Stimulated activated CD4-positive, alpha-beta T cell treated with anti-CD3 and anti-CD28 coated beads, Interleukin-4, amount 100 ng/mL, for 48 hours (primary cell): Measurements from ENCODE around the gene CAMK2N2.

Experiments used
- DNase-seq, 2 donors: peaks; one replicate each; pipeline ENCODE4 v3.0.0-alpha.2; 2020; ENCODE audit warnings: low read depth in 2 of 2

Gene CAMK2N2

GRCh38 chr3:184240384-184241140 is 20.8 kb downstream of the CAMK2N2 start:
- DNase-seq: no peak

DNA sequence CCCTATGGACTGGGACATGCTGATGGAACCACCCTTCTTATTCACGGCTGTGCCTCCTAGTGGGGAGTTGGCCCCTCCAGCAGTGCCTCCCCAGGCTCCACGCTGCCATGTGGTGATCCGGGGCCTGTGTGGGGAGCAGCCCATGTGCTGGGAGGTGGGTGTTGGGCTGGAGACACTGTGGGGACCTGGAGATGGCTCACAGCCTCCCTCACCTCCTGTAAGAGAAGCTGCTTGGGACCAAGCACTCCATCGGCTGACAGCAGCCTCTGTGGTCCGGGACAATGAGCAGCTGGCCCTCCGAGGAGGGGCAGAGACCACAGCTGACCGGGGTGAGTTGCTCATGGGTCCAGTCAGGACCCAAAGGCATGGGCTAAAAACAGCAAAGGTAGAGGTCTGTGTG is 21.6 kb downstream of the CAMK2N2 start:
- no peak for DNase-seq

- no peak for DNase-seq
Measured at GRCh38 chr3:184239221-184239620, 22.1 kb downstream of the CAMK2N2 start.

- no peak for DNase-seq
Measured at GRCh38 chr3:184238246-184238818, 23.0 kb downstream of the CAMK2N2 start.

DNA sequence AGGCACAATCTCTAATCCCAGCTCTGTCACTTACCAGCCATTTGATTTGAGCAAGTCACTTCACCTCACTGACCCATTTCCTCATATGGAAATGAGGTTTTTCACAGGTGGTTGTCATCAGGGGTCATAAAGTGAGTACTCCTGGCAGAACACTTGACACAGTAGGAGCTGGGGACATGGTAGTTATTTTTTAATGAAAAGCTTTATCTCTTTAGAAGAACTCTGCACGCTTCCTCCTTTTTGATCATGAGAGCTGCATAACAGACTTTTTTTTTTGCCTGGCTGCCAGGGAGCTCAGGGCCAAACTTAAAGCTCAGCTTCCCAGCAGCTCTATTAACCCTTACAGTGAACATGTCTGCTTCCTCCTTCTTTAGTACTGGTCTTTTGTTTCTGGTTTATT is 23.5 kb downstream of the CAMK2N2 start:
- no peak for DNase-seq

- DNase-seq: no peak
Measured at GRCh38 chr3:184237211-184237610, 24.1 kb downstream of the CAMK2N2 start.

DNA sequence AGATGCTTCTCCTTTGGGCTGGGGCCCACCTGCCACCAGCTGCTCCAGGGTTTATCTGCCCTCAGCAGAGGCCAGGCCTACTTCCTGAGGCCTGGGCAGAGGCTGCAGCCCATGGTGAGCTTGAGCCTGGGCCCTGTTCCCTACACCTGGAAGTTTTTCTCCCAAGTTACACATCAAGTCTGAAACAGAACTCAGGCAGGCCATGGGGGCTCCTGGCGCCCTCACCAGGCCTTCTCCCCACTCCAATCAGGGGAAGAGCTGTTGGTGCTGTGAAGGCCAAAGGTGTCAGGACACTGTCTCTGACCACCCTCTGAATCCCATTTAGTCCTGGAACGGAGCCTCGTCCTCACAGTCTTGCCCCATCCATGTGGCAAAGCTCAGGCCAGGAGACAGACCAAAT is 24.7 kb downstream of the CAMK2N2 start:
- DNase-seq: no peak

DNA sequence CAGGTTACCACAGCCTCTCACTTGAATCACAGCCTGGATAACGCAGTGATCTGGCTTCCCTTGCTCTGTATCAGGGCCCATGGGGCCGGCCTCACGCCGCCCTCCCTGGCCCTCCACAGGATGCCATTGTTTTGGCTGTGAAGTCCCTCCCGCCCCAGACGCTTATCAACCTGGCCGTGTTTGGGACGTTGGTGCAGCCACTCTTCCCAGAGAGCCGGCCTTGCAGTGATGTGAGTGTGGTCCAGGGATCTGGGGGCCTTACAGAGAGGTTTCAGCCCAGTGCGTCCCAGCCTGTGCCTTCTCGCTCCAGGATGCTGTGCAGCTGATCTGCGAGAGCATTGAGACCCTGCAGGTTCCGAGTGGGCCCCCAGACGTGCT is 25.3 kb downstream of the CAMK2N2 start:
- no peak for DNase-seq

- DNase-seq: no peak
Measured at GRCh38 chr3:184235381-184236032, 25.8 kb downstream of the CAMK2N2 start.

DNA sequence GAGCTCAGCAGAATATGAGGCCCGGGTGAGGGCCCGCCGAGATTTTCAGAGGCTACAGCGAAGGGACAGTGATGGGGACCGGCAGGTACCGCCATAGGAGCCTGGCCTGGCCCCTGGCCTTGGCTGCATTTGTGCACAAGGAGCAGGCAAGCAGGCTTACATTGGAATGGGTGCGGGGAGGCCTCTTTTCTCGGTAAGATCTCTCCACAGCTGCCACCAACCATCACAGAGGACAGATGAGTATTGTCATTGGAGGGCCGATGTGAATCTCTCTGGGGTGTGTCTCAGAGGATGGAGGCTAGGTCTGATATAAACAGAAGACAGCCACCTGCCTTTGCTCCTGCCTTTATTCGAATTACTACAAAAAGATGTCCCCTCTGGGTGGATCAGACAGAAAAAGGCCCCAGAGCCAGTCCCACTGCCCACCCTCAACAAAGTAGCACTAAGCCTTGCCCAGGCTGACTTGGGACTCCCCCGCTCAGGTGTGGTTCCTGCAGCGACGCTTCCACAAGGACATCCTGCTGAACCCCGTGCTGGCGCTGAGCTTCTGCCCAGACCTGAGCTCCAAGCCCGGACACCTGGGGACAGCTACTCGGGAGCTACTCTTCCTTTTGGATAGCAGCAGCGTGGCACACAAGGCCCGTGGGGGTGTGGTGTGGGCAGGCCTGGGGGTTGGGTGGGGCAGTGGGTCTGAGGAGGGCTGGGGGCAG is 26.5 kb downstream of the CAMK2N2 start:
- DNase-seq: no peak

GRCh38 chr3:184234224-184234623 is 27.1 kb downstream of the CAMK2N2 start:
- DNase-seq: no peak

- DNase-seq: no peak
Measured at GRCh38 chr3:184233127-184233843, 28.1 kb downstream of the CAMK2N2 start.

- DNase-seq: no peak
Measured at GRCh38 chr3:184231671-184232070, 29.7 kb downstream of the CAMK2N2 start.

DNA sequence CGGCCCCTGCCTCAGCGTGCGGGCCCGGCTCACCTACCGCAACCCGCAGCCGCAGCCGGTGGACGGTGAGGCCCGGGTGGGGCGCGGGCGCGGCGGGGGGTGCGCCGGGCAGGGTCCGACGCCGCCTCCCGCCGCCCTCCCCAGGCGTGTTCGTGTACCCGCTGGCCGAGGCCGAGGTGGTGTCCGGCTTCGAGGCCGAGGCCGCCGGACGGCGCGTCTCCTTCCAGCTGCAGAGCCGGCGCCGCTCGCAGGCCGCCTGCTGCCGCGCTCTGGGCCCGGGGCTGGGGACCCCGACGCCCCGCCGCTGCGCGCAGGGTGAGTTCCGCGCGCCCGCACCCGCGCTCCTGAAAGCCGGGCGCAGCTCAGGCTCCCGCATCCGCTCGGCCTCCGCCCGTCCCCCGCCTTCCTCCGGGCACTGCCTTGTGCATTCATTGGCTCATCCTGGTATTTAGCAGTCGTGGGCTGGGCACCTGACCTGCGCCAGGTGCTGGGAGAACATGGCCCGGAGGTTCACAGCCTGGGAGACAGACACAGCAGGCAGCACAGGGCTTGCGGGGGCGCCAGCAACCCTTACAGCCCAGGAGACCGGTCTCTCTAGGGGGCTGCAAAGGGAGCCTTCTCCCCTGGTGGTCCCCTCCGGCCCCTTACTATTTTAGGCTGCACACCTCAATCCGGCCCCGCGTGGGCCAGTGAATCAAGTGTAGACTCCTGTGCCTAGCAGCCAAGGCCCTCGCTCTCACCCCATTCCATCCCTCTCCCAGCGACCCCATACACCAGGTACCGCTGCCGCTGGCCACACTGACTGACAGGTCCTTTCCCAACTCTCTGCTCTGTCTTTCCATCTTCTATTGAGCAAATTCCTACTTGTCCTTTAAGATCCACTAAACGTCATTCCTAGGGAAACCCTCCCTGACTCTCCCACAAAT is 30.5 kb downstream of the CAMK2N2 start:
- no peak for DNase-seq

GRCh38 chr3:184230081-184230602 is 31.2 kb downstream of the CAMK2N2 start:
- no peak for DNase-seq

GRCh38 chr3:184229394-184230080 is 31.8 kb downstream of the CAMK2N2 start, which contains the start of gene VWA5B2:
Gene VWA5B2 (plus strand): TSS chr3:184229585. CDS start chr3:184230529, 944 bp downstream.
- peak; percentile 54 to 56 for DNase-seq

DNA sequence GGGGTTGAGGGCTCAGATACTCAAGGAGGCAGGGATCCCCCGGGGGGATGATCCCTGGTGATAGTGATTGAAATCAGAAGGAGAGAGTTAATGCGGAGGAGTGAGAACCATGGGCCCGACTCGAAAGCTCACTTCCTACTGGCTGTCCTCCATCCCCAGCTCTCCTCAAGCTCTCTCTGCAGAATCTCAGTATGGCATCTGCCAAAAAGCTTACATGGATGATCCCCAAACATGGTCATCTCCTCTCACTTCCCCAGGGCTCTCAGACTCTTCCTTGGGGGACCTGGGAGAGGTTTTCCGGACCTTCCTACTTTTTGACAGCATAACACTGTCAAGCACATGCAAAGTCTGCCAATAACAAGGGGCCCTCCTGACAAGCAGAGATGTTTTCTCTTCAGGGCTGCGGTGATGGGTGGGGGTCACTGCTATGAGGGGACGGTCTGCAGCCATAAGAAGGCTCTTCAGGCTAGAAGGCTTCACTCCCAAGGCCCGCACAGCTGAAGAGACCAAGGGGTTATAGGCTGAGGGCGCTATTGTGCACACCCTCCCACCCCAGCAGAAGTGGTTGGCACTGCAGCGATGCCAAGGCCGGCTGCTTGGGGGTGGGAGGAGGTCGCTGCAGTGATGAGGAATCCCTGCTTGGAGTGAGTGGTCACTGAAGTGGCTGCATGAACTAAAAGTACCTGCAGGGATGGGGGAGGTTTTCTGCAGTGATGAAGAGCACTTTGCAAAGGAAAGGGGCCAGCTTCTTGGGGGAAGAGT is 32.8 kb downstream of the CAMK2N2 start:
- no peak for DNase-seq

DNA sequence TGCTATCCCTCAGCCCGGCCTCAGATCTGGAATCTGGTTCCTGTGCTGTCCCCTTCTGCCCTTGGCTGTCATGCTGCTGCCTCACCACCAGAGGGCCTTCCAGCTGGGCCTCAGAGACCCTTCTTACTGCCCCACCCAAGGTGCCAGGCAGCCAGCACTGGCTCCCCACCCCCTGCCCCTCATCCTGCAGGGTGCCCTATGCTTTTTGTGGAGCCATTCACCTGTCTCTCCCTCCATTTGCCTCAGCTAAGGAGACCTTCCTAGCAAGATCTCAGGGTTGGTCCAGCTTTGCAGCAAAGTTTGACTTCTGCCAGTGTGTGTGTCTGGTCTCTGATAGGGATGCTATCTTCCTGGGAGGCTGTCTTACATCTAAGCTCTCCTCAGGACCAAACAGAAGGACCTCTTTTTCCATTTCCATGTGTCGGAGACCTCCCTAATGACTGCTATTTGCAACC is 33.8 kb downstream of the CAMK2N2 start:
- peak; percentile 27 to 30 for DNase-seq

DNA sequence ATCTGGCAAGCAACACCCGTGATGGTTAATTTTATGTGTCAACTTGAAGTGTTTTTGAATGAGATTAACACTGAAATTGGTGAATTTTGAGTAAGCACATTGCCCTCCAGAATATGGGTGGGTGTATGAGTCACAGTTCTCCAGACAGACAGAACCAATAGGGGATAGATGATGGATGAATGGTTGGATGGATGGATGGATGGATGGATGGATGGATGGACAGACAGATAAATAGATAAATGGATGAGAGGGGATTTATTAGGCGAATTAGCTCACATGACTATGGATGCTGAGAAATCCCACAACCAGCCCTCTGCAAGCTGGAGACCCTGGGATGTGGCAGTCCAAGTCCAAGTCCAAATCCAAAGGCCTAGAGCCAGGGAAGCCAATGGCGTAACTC is 37.4 kb downstream of the CAMK2N2 start:
- no peak for DNase-seq
